ENCODE measurements around the gene TEPSIN. TPM values are rescaled to one million over a fixed set of nuclear protein-coding genes. Genes with fewer than 3 reads are reported as not detected.
A peak's percentile ranks its signal among the peaks of the same experiment; 100 is the strongest.

The TEPSIN gene
- total RNA-seq, 4 donors from 2014 or later: 37.9 to 82.2 (median 64.9) TPM

GRCh38 chr17:81202318-81202717, 36.5 kb downstream of the TEPSIN start:
- Histone ChIP-seq H3K36me3 (no peaks in the 10 kb centered on the region), H3K27ac (no peak overlapping the region), H3K4me3 (replicated peaks in 1 of 3) (no peak overlapping the region), H3K9me3 (no peaks in the 10 kb centered on the region), H3K4me1 (no peaks in the 10 kb centered on the region), H3K27me3 (no peaks in the 10 kb centered on the region)
- intact Hi-C loops (cut with DNase I): no loop called here
- TF ChIP-seq CTCF (IDR thresholded peaks at IDR 0.05) (no peak), POLR2A (IDR thresholded peaks at IDR 0.05) (no peak)
- 98 to 99% methylated on average over 10 of the region's 10 CpGs for WGBS, 2 donors
- DNase-seq: no peak

GRCh38 chr17:81200695-81201580, 37.9 kb downstream of the TEPSIN start:
- H3K4me3 ChIP-seq (replicated peaks in 1 of 3): no peak overlapping the region
- peak in 1 of 2 donors; percentile 23 for DNase-seq
- H3K36me3 ChIP-seq: no peaks in the 10 kb centered on the region
- no peak overlapping the region for H3K27ac ChIP-seq
- intact Hi-C loops (cut with DNase I): no loop called here
- no peaks in the 10 kb centered on the region for H3K27me3 ChIP-seq
- TF ChIP-seq CTCF (IDR thresholded peaks at IDR 0.05) (peak in 5 of 6 experiments; percentile 25 to 44 (median 32)), POLR2A (IDR thresholded peaks at IDR 0.05) (no peak)
- WGBS, 2 donors: 77 to 78% methylated on average over 25 to 27 of the region's 27 CpGs
- H3K4me1 ChIP-seq: no peaks in the 10 kb centered on the region
- no peaks in the 10 kb centered on the region for H3K9me3 ChIP-seq

GRCh38 chr17:81200201-81200600, 38.7 kb downstream of the TEPSIN start:
- Histone ChIP-seq H3K27ac (no peak overlapping the region), H3K4me1 (no peaks in the 10 kb centered on the region), H3K36me3 (no peaks in the 10 kb centered on the region), H3K9me3 (no peaks in the 10 kb centered on the region), H3K4me3 (replicated peaks in 1 of 3) (no peak overlapping the region), H3K27me3 (no peaks in the 10 kb centered on the region)
- intact Hi-C loops (cut with DNase I): no loop called here
- WGBS, 2 donors: 93 to 98% methylated on average over 13 to 16 of the region's 18 CpGs
- DNase-seq: no peak
- TF ChIP-seq CTCF (IDR thresholded peaks at IDR 0.05) (no peak), POLR2A (IDR thresholded peaks at IDR 0.05) (no peak)

- no peaks in the 10 kb centered on the region for H3K27me3 ChIP-seq
- no peaks in the 10 kb centered on the region for H3K36me3 ChIP-seq
- intact Hi-C loops (cut with DNase I): no loop called here
- H3K9me3 ChIP-seq: no peaks in the 10 kb centered on the region
- no peak overlapping the region for H3K27ac ChIP-seq
- no peaks in the 10 kb centered on the region for H3K4me1 ChIP-seq
- no peak overlapping the region for H3K4me3 ChIP-seq (replicated peaks in 1 of 3)
- DNase-seq: no peak
- TF ChIP-seq POLR2A (IDR thresholded peaks at IDR 0.05): no peak
- no peak for TF ChIP-seq CTCF (IDR thresholded peaks at IDR 0.05)
- 91 to 94% methylated on average over 8 of the region's 18 CpGs for WGBS, 2 donors
Measured at GRCh38 chr17:81199482-81199830, 39.4 kb downstream of the TEPSIN start.

GRCh38 chr17:81198826-81199481, 39.9 kb downstream of the TEPSIN start:
- H3K4me3 ChIP-seq (replicated peaks in 1 of 3): no peak overlapping the region
- H3K9me3 ChIP-seq: no peaks in the 10 kb centered on the region
- WGBS, 2 donors: 83 to 92% methylated on average over 1 to 11 of the region's 22 CpGs
- H3K27me3 ChIP-seq: no peaks in the 10 kb centered on the region
- no peak overlapping the region for H3K27ac ChIP-seq
- no peaks in the 10 kb centered on the region for H3K4me1 ChIP-seq
- TF ChIP-seq CTCF (IDR thresholded peaks at IDR 0.05) (no peak), POLR2A (IDR thresholded peaks at IDR 0.05) (no peak)
- DNase-seq: no peak
- H3K36me3 ChIP-seq: no peaks in the 10 kb centered on the region
- intact Hi-C loops (cut with DNase I): no loop called here
